ENCODE measurements around the gene NAP1L1. TPM values are rescaled to one million over a fixed set of nuclear protein-coding genes. Genes with fewer than 3 reads are reported as not detected.
"Not testable (repeated sequence)": the region's sequence is repeated elsewhere in the genome, so short reads cannot be mapped to it uniquely, and the experiment has no call there.

The NAP1L1 gene
- polyA plus RNA-seq, 1 donor, result 411 TPM

- no peak for DNase-seq
These were observed 64.2 kb downstream of the NAP1L1 start for GRCh38 chr12:76020281-76020680.

GRCh38 chr12:76018672-76019071 lies 65.8 kb downstream of the NAP1L1 start:
- no peak for DNase-seq

- DNase-seq, result no peak
These were observed 66.4 kb downstream of the NAP1L1 start for GRCh38 chr12:76018111-76018510.

GRCh38 chr12:76014007-76014406 lies 70.5 kb downstream of the NAP1L1 start:
- no peak for DNase-seq

- no peak for DNase-seq
These were observed 70.9 kb downstream of the NAP1L1 start for GRCh38 chr12:76013603-76014002.

GRCh38 chr12:76012644-76013043 lies 71.8 kb downstream of the NAP1L1 start:
- no peak for DNase-seq

- DNase-seq, result no peak
These were observed 73.6 kb downstream of the NAP1L1 start for GRCh38 chr12:76010732-76011458.

- no peak for DNase-seq
These were observed 76.1 kb downstream of the NAP1L1 start for GRCh38 chr12:76008428-76008827.

GRCh38 chr12:76007640-76008039 lies 76.8 kb downstream of the NAP1L1 start:
- DNase-seq, result no peak

GRCh38 chr12:76006028-76006925 lies 78.2 kb downstream of the NAP1L1 start:
- DNase-seq, result no peak

GRCh38 chr12:76003355-76003638 lies 81.2 kb downstream of the NAP1L1 start:
- no peak for DNase-seq

GRCh38 chr12:76002598-76003354 lies 81.7 kb downstream of the NAP1L1 start:
- no peak for DNase-seq

- DNase-seq, result no peak
These were observed 86.0 kb downstream of the NAP1L1 start for GRCh38 chr12:75998292-75999063.

- no peak for DNase-seq
These were observed 86.8 kb downstream of the NAP1L1 start for GRCh38 chr12:75997658-75998057.

- DNase-seq, result peak; percentile 40
These were observed 87.5 kb downstream of the NAP1L1 start for GRCh38 chr12:75996861-75997447.

- DNase-seq, result no peak
These were observed 88.8 kb downstream of the NAP1L1 start for GRCh38 chr12:75995691-75996090.

- no peak for DNase-seq
These were observed 90.3 kb downstream of the NAP1L1 start for GRCh38 chr12:75994069-75994740.

- no peak for DNase-seq
These were observed 92.7 kb downstream of the NAP1L1 start for GRCh38 chr12:75991753-75992152.

- DNase-seq, result no peak
These were observed 94.1 kb downstream of the NAP1L1 start for GRCh38 chr12:75990189-75990912.

- not testable (repeated sequence) for DNase-seq
These were observed 96.8 kb downstream of the NAP1L1 start for GRCh38 chr12:75987709-75988108.

Data from hindlimb muscle (tissue), 1 donor.